Sigmoid colon (tissue), 4 donors: ENCODE results near the gene CEACAM4.

Experiments used
- CTCF ChIP-seq, 4 experiments: fragments of 450-650 bp in 3 of 4; fragments of 200-600 bp in 1 of 4; IDR thresholded peaks; one replicate each; pipeline ENCODE4 v1.5.1; 2016 to 2019; ENCODE audit warnings: antibody characterized with exemption in 4 of 4, mild to moderate bottlenecking in 3 of 4, moderate library complexity in 2 of 4
- EP300 ChIP-seq, 4 donors: sonication (generic); formaldehyde crosslinking; IDR thresholded peaks; one replicate each; pipeline ENCODE4 v1.6.1; 2017; ENCODE audit warnings: antibody characterized with exemption in 4 of 4
- POLR2A ChIP-seq, 2 donors: fragments of 450-650 bp; IDR thresholded peaks; one replicate each; pipeline ENCODE4 v1.6.1; 2016; ENCODE audit warnings: antibody characterized with exemption in 2 of 2, mild to moderate bottlenecking in 2 of 2, moderate library complexity in 2 of 2
- POLR2AphosphoS5 ChIP-seq, 4 donors: sonication (generic); formaldehyde crosslinking; IDR thresholded peaks; one replicate each; pipeline ENCODE4 v1.6.1; 2017; ENCODE audit warnings: antibody characterized with exemption in 4 of 4

- TF ChIP-seq CTCF (IDR thresholded peaks at IDR 0.05) (no peak), EP300 (IDR thresholded peaks at IDR 0.05) (no peak), POLR2A (IDR thresholded peaks at IDR 0.05) (no peak), POLR2AphosphoS5 (IDR thresholded peaks at IDR 0.05) (no peak)
These were observed 49.6 kb downstream of the CEACAM4 start for GRCh38 chr19:41577144-41577830.
